Smooth muscle cell (in vitro differentiated cells): ENCODE data around the gene NCAM2. TPM values are rescaled to one million over a fixed set of nuclear protein-coding genes. Genes with fewer than 3 reads are reported as not detected.

Source experiments
- DNase-seq: peaks from one replicate; lab custom pipeline; 2025; ENCODE audit not compliant: unreplicated experiment; lab: John Stamatoyannopoulos, UW
- H2AFZ ChIP-seq: fragments of 200-600 bp; sonication (generic); 2 replicates; pipeline ENCODE4 v1.6.0; 2016; ENCODE audit warnings: antibody characterized with exemption, low read depth, mild to moderate bottlenecking
- H3F3A ChIP-seq: fragments of 200-600 bp; sonication (generic); 2 replicates; pipeline ENCODE4 v1.6.0; 2017; ENCODE audit warnings: antibody characterized with exemption, low read depth
- H3K27ac ChIP-seq: fragments of 200-600 bp; sonication (generic); 2 replicates; pipeline ENCODE4 v1.5.1; 2016; ENCODE audit warnings: low read depth, mild to moderate bottlenecking
- H3K27me3 ChIP-seq: fragments of 200-600 bp; sonication (generic); 2 replicates; pipeline ENCODE4 v1.6.1; 2016; ENCODE audit warnings: low read depth, mild to moderate bottlenecking
- H3K36me3 ChIP-seq: fragments of 200-600 bp; sonication (generic); 2 replicates; pipeline ENCODE4 v1.5.1; 2016; ENCODE audit warnings: low read depth
- H3K4me1 ChIP-seq: fragments of 200-600 bp; sonication (generic); 2 replicates; pipeline ENCODE4 v1.5.1; 2016; ENCODE audit warnings: low read depth
- H3K4me2 ChIP-seq: fragments of 200-600 bp; sonication (generic); 2 replicates; pipeline ENCODE4 v1.6.0; 2016; ENCODE audit warnings: mild to moderate bottlenecking
- H3K4me3 ChIP-seq: fragments of 200-600 bp; sonication (generic); 2 replicates; pipeline ENCODE4 v1.5.1; 2016; ENCODE audit warnings: mild to moderate bottlenecking
- H3K79me2 ChIP-seq: fragments of 200-600 bp; sonication (generic); 2 replicates; pipeline ENCODE4 v1.6.0; 2016; ENCODE audit warnings: low read depth, mild to moderate bottlenecking
- H3K9ac ChIP-seq: fragments of 200-600 bp; sonication (generic); 2 replicates; pipeline ENCODE4 v1.6.0; 2016; ENCODE audit warnings: low read depth
- H3K9me3 ChIP-seq: fragments of 200-600 bp; sonication (generic); replicated peaks from 2 replicates; pipeline ENCODE4 v1.5.1; 2016; ENCODE audit warnings: low read depth
- H4K20me1 ChIP-seq: fragments of 200-600 bp; sonication (generic); 2 replicates; pipeline ENCODE4 v1.6.0; 2016; ENCODE audit warnings: low read depth
- CTCF ChIP-seq: fragments of 200-600 bp; sonication (generic); IDR thresholded peaks from 2 replicates; pipeline ENCODE4 v1.5.1; 2017; ENCODE audit warnings: borderline replicate concordance, mild to moderate bottlenecking, antibody characterized with exemption; ENCODE audit not compliant: insufficient read depth, poor library complexity, severe bottlenecking
- WGBS: methylation state at CpG from one replicate; pipeline ENCODE4 v1.1.7; 2016; ENCODE audit warnings: low lambda C conversion rate; 5-methylcytosine and 5-hydroxymethylcytosine counted together
- polyA plus RNA-seq: library from polyadenylated mRNA; unstranded; fragments of >200 nt; fragmentation: Nextera tagmentation; extraction: Ambion mirVana; gene quantifications from 2 replicates; pipeline ENCODE4 v1.2.1, GENCODE V29; 2016
- total RNA-seq: library from RNA; depleted of rRNA; stranded (reverse); fragments of >200 nt; gene quantifications from 2 replicates; pipeline ENCODE4 v1.2.3, GENCODE V29; 2014

NCAM2 gene
- total RNA-seq = 0.04 and 0.49 TPM in 2 replicates
- polyA plus RNA-seq = 0.77 TPM in 1 of 2 replicates, not detected in the other

GRCh38 chr21:20997636-20998455 lies at the start of gene NCAM2:
Gene NCAM2 (plus strand): TSS chr21:20998409.
- Histone ChIP-seq H3K79me2 (no peaks in the 10 kb centered on the region), H3K4me2 (peak within 1 kb of the TSS; percentile 93), H3K9ac (no peak within 1 kb of the TSS), H2AFZ (peak within 1 kb of the TSS; percentile 94), H3K27ac (no peak within 1 kb of the TSS), H3K4me3 (peak within 1 kb of the TSS; percentile 67), H4K20me1 (no peaks in the 10 kb centered on the region), H3K27me3 (peaks cover 71% of the 10 kb centered on the region), H3K4me1 (peaks cover 10% of the 10 kb centered on the region), H3F3A (no peaks in the 10 kb centered on the region), H3K9me3 (no peaks in the 10 kb centered on the region), H3K36me3 (no peaks in the 10 kb centered on the region)
- peak; percentile 21 for DNase-seq
- TF ChIP-seq CTCF = no peak
- WGBS = 3% methylated on average over 67 of the region's 86 CpGs

DNA sequence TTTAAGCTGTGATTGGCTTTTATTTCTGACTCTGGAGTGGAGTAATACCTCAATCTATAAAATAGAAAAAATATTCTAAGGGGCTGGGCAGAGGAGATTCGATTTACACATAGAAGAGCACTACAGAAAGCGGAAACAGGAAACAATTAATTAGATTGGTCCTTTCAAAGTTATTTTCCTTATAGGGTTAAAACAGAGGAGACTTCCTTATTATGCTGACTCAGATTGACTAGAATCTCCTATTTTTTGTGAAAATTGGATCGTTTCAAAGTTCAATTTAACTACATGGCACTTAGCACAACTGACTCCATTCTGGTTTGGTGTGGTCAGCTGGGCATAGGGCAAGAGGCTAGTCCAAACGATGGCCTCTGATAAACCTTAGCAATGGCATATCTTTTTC lies 48.3 kb upstream of the NCAM2 start:
- DNase-seq = no peak
- H3K36me3 ChIP-seq = no peaks in the 10 kb centered on the region
- H3K27me3 ChIP-seq = no peaks in the 10 kb centered on the region
- H3K27ac ChIP-seq = no peak overlapping the region
- no peak overlapping the region for H3K4me2 ChIP-seq
- TF ChIP-seq CTCF = no peak
- H3K9ac ChIP-seq = no peak overlapping the region
- no peaks in the 10 kb centered on the region for H3F3A ChIP-seq
- 70% methylated on average over 4 of the region's 4 CpGs for WGBS
- H4K20me1 ChIP-seq = no peaks in the 10 kb centered on the region
- no peaks in the 10 kb centered on the region for H3K4me1 ChIP-seq
- no peaks in the 10 kb centered on the region for H3K79me2 ChIP-seq
- no peaks in the 10 kb centered on the region for H3K9me3 ChIP-seq
- no peak overlapping the region for H2AFZ ChIP-seq
- no peak overlapping the region for H3K4me3 ChIP-seq

GRCh38 chr21:20965816-20966215 lies 32.4 kb upstream of the NCAM2 start:
- no peak for TF ChIP-seq CTCF
- no peak overlapping the region for H3K9ac ChIP-seq
- H3K4me2 ChIP-seq = no peak overlapping the region

GRCh38 chr21:20968391-20968790 lies 29.8 kb upstream of the NCAM2 start:
- no peak for DNase-seq
- H3K36me3 ChIP-seq = no peaks in the 10 kb centered on the region
- no peak for TF ChIP-seq CTCF
- no peak overlapping the region for H3K27ac ChIP-seq
- H3K9ac ChIP-seq = no peak overlapping the region
- no peak overlapping the region for H2AFZ ChIP-seq
- H3K4me3 ChIP-seq = no peak overlapping the region
- H3K4me2 ChIP-seq = no peak overlapping the region
- H3K9me3 ChIP-seq = no peaks in the 10 kb centered on the region
- H3F3A ChIP-seq = no peaks in the 10 kb centered on the region
- H3K4me1 ChIP-seq = no peaks in the 10 kb centered on the region
- H3K79me2 ChIP-seq = no peaks in the 10 kb centered on the region
- no peaks in the 10 kb centered on the region for H3K27me3 ChIP-seq
- WGBS = 73% methylated on average over 4 of the region's 4 CpGs
- no peaks in the 10 kb centered on the region for H4K20me1 ChIP-seq

More at GRCh38 chr21:20965816-20966215, 32.4 kb upstream of the NCAM2 start:
- Histone ChIP-seq H3K4me1 (no peaks in the 10 kb centered on the region), H3K4me3 (no peak overlapping the region), H3K36me3 (no peaks in the 10 kb centered on the region), H3K27ac (no peak overlapping the region), H3K79me2 (no peaks in the 10 kb centered on the region), H2AFZ (no peak overlapping the region), H3F3A (no peaks in the 10 kb centered on the region), H3K9me3 (no peaks in the 10 kb centered on the region), H3K27me3 (no peaks in the 10 kb centered on the region), H4K20me1 (no peaks in the 10 kb centered on the region)
- no peak for DNase-seq
- 86% methylated on average over 1 of the region's 1 CpG for WGBS
